SK-N-SH (cell line): ENCODE measurements around the gene GLYR1.

Experiments used
- EP300 ChIP-seq, 2 experiments: IDR thresholded peaks; 2 replicates each; pipeline versions ENCODE4 v1.4.0 to v1.6.1; 2012; ENCODE audit warnings: borderline replicate concordance in 1 of 2, low read depth in 1 of 2, low read length in 1 of 2
- FOXJ3 ChIP-seq: sonication (generic); formaldehyde crosslinking; IDR thresholded peaks from 2 replicates; pipeline ENCODE4 v1.5.1; 2020; ENCODE audit warnings: mild to moderate bottlenecking, missing genetic modification reagents
- NFIC ChIP-seq: IDR thresholded peaks from 2 replicates; pipeline ENCODE4 v1.4.0; 2012; ENCODE audit warnings: borderline replicate concordance
- POLR2AphosphoS5 ChIP-seq: IDR thresholded peaks from 2 replicates; pipeline ENCODE4 v1.6.1; 2012; ENCODE audit warnings: low read depth, low read length
- RAD21 ChIP-seq: IDR thresholded peaks from 2 replicates; pipeline ENCODE4 v1.6.1; 2012; ENCODE audit warnings: mild to moderate bottlenecking, low read length
- SIN3A ChIP-seq: IDR thresholded peaks from 2 replicates; pipeline ENCODE4 v1.6.1; 2012; ENCODE audit warnings: low read depth, mild to moderate bottlenecking, low read length, moderate library complexity, borderline replicate concordance
- SMC3 ChIP-seq: IDR thresholded peaks from 2 replicates; pipeline ENCODE4 v1.6.1; 2012; ENCODE audit warnings: low read depth, low read length, improper control_type of control experiment
- TF ChIP-seq, protein P1 (sequence below): fragments of 200-600 bp; sonication (generic); IDR thresholded peaks from 2 replicates; pipeline ENCODE4 v1.6.1; 2017; ENCODE audit warnings: antibody characterized with exemption, mild to moderate bottlenecking, moderate library complexity
- TF ChIP-seq, protein P2 (sequence below): IDR thresholded peaks from 2 replicates; pipeline ENCODE4 v1.6.1; 2012; ENCODE audit warnings: mild to moderate bottlenecking, low read depth, low read length, moderate library complexity

DNA sequence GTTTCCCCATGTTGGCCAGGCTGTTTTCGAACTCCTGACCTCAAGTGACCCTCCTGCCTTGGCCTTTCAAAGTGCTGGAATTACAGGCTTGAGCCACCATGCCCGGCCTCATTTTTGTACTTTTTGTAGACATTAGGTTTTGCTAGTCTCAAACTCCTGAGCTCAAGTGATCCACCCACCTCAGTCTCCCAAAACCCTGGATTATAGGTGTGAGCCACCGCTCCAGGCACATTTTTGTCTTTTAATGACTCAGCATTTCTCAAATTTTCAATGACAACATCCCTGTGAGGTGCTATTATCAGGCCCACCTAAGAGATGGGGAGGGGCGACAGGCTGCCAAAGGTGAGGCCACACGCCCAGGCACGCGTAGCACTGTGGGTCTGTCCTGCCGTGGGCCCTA lies 60.0 kb downstream of the GLYR1 start:
- no peak for TF ChIP-seq RAD21
- TF ChIP-seq, protein P1, sequence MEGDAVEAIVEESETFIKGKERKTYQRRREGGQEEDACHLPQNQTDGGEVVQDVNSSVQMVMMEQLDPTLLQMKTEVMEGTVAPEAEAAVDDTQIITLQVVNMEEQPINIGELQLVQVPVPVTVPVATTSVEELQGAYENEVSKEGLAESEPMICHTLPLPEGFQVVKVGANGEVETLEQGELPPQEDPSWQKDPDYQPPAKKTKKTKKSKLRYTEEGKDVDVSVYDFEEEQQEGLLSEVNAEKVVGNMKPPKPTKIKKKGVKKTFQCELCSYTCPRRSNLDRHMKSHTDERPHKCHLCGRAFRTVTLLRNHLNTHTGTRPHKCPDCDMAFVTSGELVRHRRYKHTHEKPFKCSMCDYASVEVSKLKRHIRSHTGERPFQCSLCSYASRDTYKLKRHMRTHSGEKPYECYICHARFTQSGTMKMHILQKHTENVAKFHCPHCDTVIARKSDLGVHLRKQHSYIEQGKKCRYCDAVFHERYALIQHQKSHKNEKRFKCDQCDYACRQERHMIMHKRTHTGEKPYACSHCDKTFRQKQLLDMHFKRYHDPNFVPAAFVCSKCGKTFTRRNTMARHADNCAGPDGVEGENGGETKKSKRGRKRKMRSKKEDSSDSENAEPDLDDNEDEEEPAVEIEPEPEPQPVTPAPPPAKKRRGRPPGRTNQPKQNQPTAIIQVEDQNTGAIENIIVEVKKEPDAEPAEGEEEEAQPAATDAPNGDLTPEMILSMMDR: no peak
- no peak for TF ChIP-seq EP300 (IDR thresholded peaks at IDR 0.05; ENCODE audit: borderline replicate concordance in 1 of 2, low read depth in 1 of 2, low read length in 1 of 2)
- no peak for TF ChIP-seq SMC3
- TF ChIP-seq, protein P2, sequence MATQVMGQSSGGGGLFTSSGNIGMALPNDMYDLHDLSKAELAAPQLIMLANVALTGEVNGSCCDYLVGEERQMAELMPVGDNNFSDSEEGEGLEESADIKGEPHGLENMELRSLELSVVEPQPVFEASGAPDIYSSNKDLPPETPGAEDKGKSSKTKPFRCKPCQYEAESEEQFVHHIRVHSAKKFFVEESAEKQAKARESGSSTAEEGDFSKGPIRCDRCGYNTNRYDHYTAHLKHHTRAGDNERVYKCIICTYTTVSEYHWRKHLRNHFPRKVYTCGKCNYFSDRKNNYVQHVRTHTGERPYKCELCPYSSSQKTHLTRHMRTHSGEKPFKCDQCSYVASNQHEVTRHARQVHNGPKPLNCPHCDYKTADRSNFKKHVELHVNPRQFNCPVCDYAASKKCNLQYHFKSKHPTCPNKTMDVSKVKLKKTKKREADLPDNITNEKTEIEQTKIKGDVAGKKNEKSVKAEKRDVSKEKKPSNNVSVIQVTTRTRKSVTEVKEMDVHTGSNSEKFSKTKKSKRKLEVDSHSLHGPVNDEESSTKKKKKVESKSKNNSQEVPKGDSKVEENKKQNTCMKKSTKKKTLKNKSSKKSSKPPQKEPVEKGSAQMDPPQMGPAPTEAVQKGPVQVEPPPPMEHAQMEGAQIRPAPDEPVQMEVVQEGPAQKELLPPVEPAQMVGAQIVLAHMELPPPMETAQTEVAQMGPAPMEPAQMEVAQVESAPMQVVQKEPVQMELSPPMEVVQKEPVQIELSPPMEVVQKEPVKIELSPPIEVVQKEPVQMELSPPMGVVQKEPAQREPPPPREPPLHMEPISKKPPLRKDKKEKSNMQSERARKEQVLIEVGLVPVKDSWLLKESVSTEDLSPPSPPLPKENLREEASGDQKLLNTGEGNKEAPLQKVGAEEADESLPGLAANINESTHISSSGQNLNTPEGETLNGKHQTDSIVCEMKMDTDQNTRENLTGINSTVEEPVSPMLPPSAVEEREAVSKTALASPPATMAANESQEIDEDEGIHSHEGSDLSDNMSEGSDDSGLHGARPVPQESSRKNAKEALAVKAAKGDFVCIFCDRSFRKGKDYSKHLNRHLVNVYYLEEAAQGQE: no peak
- no peak for TF ChIP-seq SIN3A
- no peak for TF ChIP-seq POLR2AphosphoS5
- TF ChIP-seq FOXJ3 (CRISPR knock-in tag): no peak
- no peak for TF ChIP-seq NFIC
